GM23338 (cell line): ENCODE data around the gene KDM4C.

Source experiments
- CREB1 ChIP-seq: fragments of 250-450 bp; sonication (Bioruptor Pico); IDR thresholded peaks from 2 replicates; pipeline ENCODE4 v1.5.0; 2020; ENCODE audit warnings: low read depth, mild to moderate bottlenecking, moderate library complexity
- CTCF ChIP-seq, 2 experiments: fragments of 200-600 bp in 1 of 2; sonication (generic) in 1 of 2; conservative IDR thresholded peaks; 2 replicates each; pipeline versions ENCODE4 v1.5.1 to v1.6.1; 2016 to 2017; ENCODE audit warnings: antibody characterized with exemption in 2 of 2, low read depth in 2 of 2, mild to moderate bottlenecking in 2 of 2, moderate library complexity in 1 of 2
- EZH2 ChIP-seq: fragments of 200-600 bp; sonication (generic); IDR thresholded peaks from one replicate; pipeline ENCODE4 v1.8.0; 2017; ENCODE audit warnings: antibody characterized with exemption, mild to moderate bottlenecking, low read depth; ENCODE audit not compliant: unreplicated experiment
- EZH2phosphoT487 ChIP-seq: fragments of 200-600 bp; sonication (generic); IDR thresholded peaks from one replicate; pipeline ENCODE4 v1.8.1; 2018; ENCODE audit warnings: antibody characterized with exemption; ENCODE audit not compliant: unreplicated experiment
- JUNB ChIP-seq: IDR thresholded peaks from one replicate; pipeline ENCODE4 v1.6.1; 2016; ENCODE audit warnings: antibody characterized with exemption; ENCODE audit not compliant: unreplicated experiment
- NANOG ChIP-seq: IDR thresholded peaks from 2 replicates; pipeline ENCODE4 v1.6.1; 2016; ENCODE audit warnings: antibody characterized with exemption, borderline replicate concordance
- POLR2AphosphoS5 ChIP-seq: IDR thresholded peaks from 2 replicates; pipeline ENCODE4 v1.6.1; 2016; ENCODE audit warnings: antibody characterized with exemption, low read depth
- REST ChIP-seq: IDR thresholded peaks from one replicate; pipeline ENCODE4 v1.6.1; 2018; ENCODE audit warnings: antibody characterized with exemption; ENCODE audit not compliant: unreplicated experiment
- STAT1 ChIP-seq: IDR thresholded peaks from one replicate; pipeline ENCODE4 v1.6.1; 2016; ENCODE audit warnings: antibody characterized with exemption; ENCODE audit not compliant: unreplicated experiment
- ZNF114 ChIP-seq: fragments of 250-450 bp; sonication (Bioruptor Pico); IDR thresholded peaks from 2 replicates; pipeline ENCODE4 v1.5.0; 2020; ENCODE audit warnings: mild to moderate bottlenecking, moderate library complexity
- ZNF331 ChIP-seq: fragments of 250-450 bp; sonication (Bioruptor Pico); IDR thresholded peaks from 2 replicates; pipeline ENCODE4 v1.5.0; 2020; ENCODE audit warnings: low read depth, mild to moderate bottlenecking, moderate library complexity
- ZNF462 ChIP-seq: fragments of 250-450 bp; sonication (Bioruptor Pico); IDR thresholded peaks from 2 replicates; pipeline ENCODE4 v1.5.0; 2020; ENCODE audit warnings: mild to moderate bottlenecking, moderate library complexity

GRCh38 chr9:6757456-6758247 is at the start of gene KDM4C:
- no peak for TF ChIP-seq CTCF (conservative IDR thresholded peaks at IDR 0.05; ENCODE audit: low read depth in 2 of 2)
- TF ChIP-seq EZH2phosphoT487: no peak
- peak; percentile 89 for TF ChIP-seq POLR2AphosphoS5
- TF ChIP-seq EZH2: no peak
- no peak for TF ChIP-seq REST
- TF ChIP-seq ZNF331 (CRISPR knock-in tag): no peak
- TF ChIP-seq CREB1 (CRISPR knock-in tag): peak; percentile 89
- no peak for TF ChIP-seq NANOG
- no peak for TF ChIP-seq STAT1
- no peak; the same call in 1 of the 2 replicates for TF ChIP-seq ZNF114
- no peak for TF ChIP-seq JUNB
- TF ChIP-seq ZNF462 (CRISPR knock-in tag): no peak
